Body of pancreas (tissue), 4 donors: ENCODE results near the gene CTDSP2. TPM values are rescaled to one million over a fixed set of nuclear protein-coding genes. Genes with fewer than 3 reads are reported as not detected.
A peak's percentile ranks its signal among the peaks of the same experiment; 100 is the strongest.

Experiments
- ATAC-seq: fragments of 150-250 bp; one replicate; pipeline ENCODE4 v1.9.1; 2016
- DNase-seq, 4 donors: peaks; one replicate each; pipeline ENCODE4 v3.0.0-alpha.2; 2019
- H3K27ac ChIP-seq, 4 donors: fragments of 200-600 bp; sonication (generic); 1 replicate in 3 of 4; 2 replicates in 1 of 4; pipeline versions ENCODE4 v1.5.1 to v1.6.1; 2016 to 2019; ENCODE audit warnings: mild to moderate bottlenecking in 1 of 4, mixed read lengths in 1 of 4, moderate library complexity in 1 of 4
- H3K27me3 ChIP-seq, 2 donors: fragments of 200-600 bp; sonication (generic); one replicate each; pipeline ENCODE4 v1.6.0; 2016; ENCODE audit warnings: mild to moderate bottlenecking in 1 of 2
- H3K36me3 ChIP-seq, 2 donors: fragments of 200-600 bp; sonication (generic); replicated peaks in 1 of 2; 2 replicates each; pipeline ENCODE4 v1.5.1; 2016; ENCODE audit warnings: low read depth in 2 of 2; ENCODE audit not compliant: insufficient read depth in 1 of 2
- H3K4me1 ChIP-seq: fragments of 200-600 bp; sonication (generic); one replicate; pipeline ENCODE4 v1.6.0; 2016
- H3K4me3 ChIP-seq, 2 donors: fragments of 200-600 bp; sonication (generic); 1 replicate in 1 of 2; 2 replicates in 1 of 2; pipeline ENCODE4 v1.5.1; 2016 to 2019
- H3K9me3 ChIP-seq, 3 donors: fragments of 200-600 bp; sonication (generic); 1 replicate in 2 of 3; 2 replicates in 1 of 3; pipeline ENCODE4 v1.5.1; 2016
- CTCF ChIP-seq, 7 experiments: fragments of 450-650 bp in 4 of 7; fragments of 200-600 bp in 3 of 7; sonication (generic) in 3 of 7; IDR thresholded peaks; one replicate each; pipeline ENCODE4 v1.5.1; 2016 to 2019; ENCODE audit warnings: antibody characterized with exemption in 7 of 7
- POLR2A ChIP-seq, 3 donors: fragments of 450-650 bp; IDR thresholded peaks; one replicate each; pipeline ENCODE4 v1.6.1; 2016; ENCODE audit warnings: antibody characterized with exemption in 3 of 3, mild to moderate bottlenecking in 2 of 3
- WGBS, 2 donors: methylation state at CpG; one replicate each; pipeline ENCODE4 v1.1.5; 2017; 5-methylcytosine and 5-hydroxymethylcytosine counted together
- intact Hi-C: fragments of 100-400 bp; cut with DNase I; formaldehyde crosslinking; loops from one replicate; pipeline ENCODE4 v1.15.1; 2023
- total RNA-seq, 2 donors: library from RNA; depleted of rRNA; stranded (reverse); fragments of >200 nt; gene quantifications; one replicate each; pipeline ENCODE4 v1.1.0, GENCODE V29; 2016

CTDSP2 gene
- total RNA-seq, 2 donors from 2014 or later = 82.1 to 125 TPM

DNA sequence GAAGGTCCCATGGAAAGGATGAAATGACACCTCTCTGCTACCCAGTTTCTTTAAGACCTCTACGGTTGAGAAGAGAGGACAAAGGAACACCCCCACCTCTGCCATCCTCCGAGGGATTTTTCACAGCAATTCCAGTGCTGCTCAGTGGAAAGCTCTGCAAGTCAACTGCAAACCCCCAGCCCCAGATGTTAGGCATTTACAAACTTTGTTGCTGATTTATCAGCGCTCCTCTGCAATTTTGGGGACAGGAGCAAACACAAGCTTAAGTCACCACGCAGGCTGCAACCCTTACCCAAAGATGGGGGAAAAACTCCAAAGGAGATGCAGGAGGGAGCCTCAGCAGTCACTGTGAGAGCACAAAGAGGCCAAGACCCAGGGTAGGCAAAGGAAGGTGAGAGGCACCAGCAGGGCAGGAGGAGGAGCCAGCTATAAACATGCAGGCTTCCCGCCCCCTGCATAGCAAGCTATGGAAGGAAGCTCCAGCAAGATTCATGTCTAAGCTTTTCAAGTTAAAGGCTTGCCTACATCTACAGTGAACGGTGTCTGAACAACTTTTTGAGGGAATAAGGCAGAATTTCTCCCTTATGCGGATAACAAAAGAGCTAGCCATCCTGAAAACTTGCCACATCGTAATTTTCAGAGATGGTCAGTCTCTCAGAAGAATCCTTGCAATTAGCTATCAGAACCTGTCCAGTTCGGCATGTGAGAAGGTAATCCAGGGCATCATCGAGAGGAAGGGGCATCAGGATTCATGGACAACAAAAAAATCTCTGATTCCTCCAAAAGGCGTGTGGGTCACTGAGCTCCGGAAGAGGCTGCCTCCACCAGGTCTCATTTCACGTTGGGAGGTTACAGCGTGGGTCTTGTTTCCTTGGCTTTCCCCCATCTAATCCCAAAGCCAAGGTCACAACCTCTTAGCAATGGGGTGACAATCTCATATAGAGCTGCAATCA lies 3.9 kb downstream of the CTDSP2 start:
- 26% methylated on average over 14 of the region's 14 CpGs for WGBS, 2 donors
- DNase-seq (peak in 1 of 4 donors; percentile 39), ATAC-seq (no peak)
- H3K27ac ChIP-seq = peak overlapping the region in 3 of 4 donors; percentile 99 to 100 (median 100)
- no peaks in the 10 kb centered on the region for H3K9me3 ChIP-seq
- no peaks in the 10 kb centered on the region for H3K27me3 ChIP-seq
- no peaks in the 10 kb centered on the region for H3K36me3 ChIP-seq
- TF ChIP-seq CTCF (IDR thresholded peaks at IDR 0.05) = no peak
- no peak for TF ChIP-seq POLR2A (IDR thresholded peaks at IDR 0.05)
- no peak overlapping the region for H3K4me3 ChIP-seq
- peaks cover 76% of the 10 kb centered on the region for H3K4me1 ChIP-seq
- intact Hi-C loops = no loop called here

- no peak overlapping the region for H3K4me3 ChIP-seq
- ATAC-seq (no peak), DNase-seq (no peak)
- intact Hi-C loops = no loop called here
- peaks cover 81% of the 10 kb centered on the region for H3K4me1 ChIP-seq
- H3K27ac ChIP-seq = peak overlapping the region in 3 of 4 donors; percentile 29 to 100 (median 46)
- 22 to 24% methylated on average over 4 of the region's 4 CpGs for WGBS, 2 donors
- TF ChIP-seq POLR2A (IDR thresholded peaks at IDR 0.05) (no peak), CTCF (IDR thresholded peaks at IDR 0.05) (no peak)
- H3K36me3 ChIP-seq = no peaks in the 10 kb centered on the region
- H3K27me3 ChIP-seq = no peaks in the 10 kb centered on the region
- no peaks in the 10 kb centered on the region for H3K9me3 ChIP-seq
Observed at GRCh38 chr12:57841445-57841844, 5.1 kb downstream of the CTDSP2 start.

GRCh38 chr12:57840726-57841125 lies 5.8 kb downstream of the CTDSP2 start:
- no peak for ATAC-seq
- H3K4me3 ChIP-seq = no peak overlapping the region

DNA sequence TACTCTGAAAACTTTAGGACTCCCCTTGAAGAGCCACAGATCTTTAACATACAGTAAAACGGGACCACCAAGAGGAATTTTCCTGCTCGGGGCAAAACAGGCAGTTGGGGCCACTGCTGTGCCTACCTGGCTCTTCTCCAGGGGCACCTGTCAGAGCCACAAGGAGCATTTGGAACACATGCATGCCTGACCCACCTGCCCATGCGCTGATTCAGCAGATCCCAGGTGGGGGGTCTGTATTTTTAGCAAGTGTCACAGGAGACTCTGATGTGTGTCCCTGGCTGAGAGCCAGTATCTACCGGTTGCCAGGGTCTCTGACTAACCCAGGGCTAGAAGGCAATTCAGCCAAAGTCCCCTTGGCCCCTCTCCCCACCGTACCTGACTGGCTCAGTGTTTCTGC lies 6.5 kb downstream of the CTDSP2 start:
- Histone ChIP-seq H3K27ac (peak overlapping the region in 3 of 4 donors; percentile 29 to 100 (median 57)), H3K36me3 (no peaks in the 10 kb centered on the region), H3K9me3 (no peaks in the 10 kb centered on the region), H3K4me1 (peaks cover 95% of the 10 kb centered on the region), H3K4me3 (no peak overlapping the region), H3K27me3 (no peaks in the 10 kb centered on the region)
- DNase-seq (peak in 3 of 4 donors; percentile 35 to 51 (median 42)), ATAC-seq (no peak)
- intact Hi-C loops = no loop called here
- TF ChIP-seq POLR2A (IDR thresholded peaks at IDR 0.05) (no peak), CTCF (IDR thresholded peaks at IDR 0.05) (no peak)
- WGBS, 2 donors = 18 to 24% methylated on average over 5 of the region's 5 CpGs

More at GRCh38 chr12:57840726-57841125, 5.8 kb downstream of the CTDSP2 start:
- Histone ChIP-seq H3K9me3 (no peaks in the 10 kb centered on the region), H3K27me3 (no peaks in the 10 kb centered on the region), H3K27ac (peak overlapping the region in 3 of 4 donors; percentile 29 to 100 (median 46)), H3K4me1 (peaks cover 88% of the 10 kb centered on the region), H3K36me3 (no peaks in the 10 kb centered on the region)
- peak in 3 of 4 donors; percentile 42 to 52 (median 45) for DNase-seq
- intact Hi-C loops = no loop called here
- TF ChIP-seq POLR2A (IDR thresholded peaks at IDR 0.05) (no peak), CTCF (IDR thresholded peaks at IDR 0.05) (no peak)
- WGBS, 2 donors = 10 to 15% methylated on average over 3 of the region's 3 CpGs
